Right atrium auricular region (tissue), 2 donors: ENCODE measurements around the gene HES5. TPM values are rescaled to one million over a fixed set of nuclear protein-coding genes. Genes with fewer than 3 reads are reported as not detected.

Source experiments
- DNase-seq: peaks from one replicate; pipeline ENCODE4 v3.0.0-alpha.2; 2019; ENCODE audit warnings: low spot score
- H3K27ac ChIP-seq, 2 donors: fragments of 200-600 bp; sonication (generic); 1 replicate in 1 of 2; 2 replicates in 1 of 2; pipeline ENCODE4 v1.5.1; 2016 to 2019
- H3K27me3 ChIP-seq, 2 donors: fragments of 200-600 bp; sonication (generic); one replicate each; pipeline versions ENCODE4 v1.5.1 to v1.6.0; 2017 to 2019
- H3K36me3 ChIP-seq: fragments of 200-600 bp; sonication (generic); one replicate; pipeline ENCODE4 v1.5.1; 2016
- H3K4me1 ChIP-seq, 2 donors: fragments of 200-600 bp; sonication (generic); one replicate each; pipeline versions ENCODE4 v1.5.1 to v1.6.0; 2017 to 2019
- H3K4me3 ChIP-seq, 2 donors: fragments of 200-600 bp; sonication (generic); 1 replicate in 1 of 2; 2 replicates in 1 of 2; pipeline ENCODE4 v1.5.1; 2017 to 2019; ENCODE audit warnings: mild to moderate bottlenecking in 1 of 2, moderate library complexity in 1 of 2
- H3K9me3 ChIP-seq, 2 donors: fragments of 200-600 bp; sonication (generic); one replicate each; pipeline ENCODE4 v1.5.1; 2019
- CTCF ChIP-seq, 2 donors: fragments of 200-600 bp; sonication (generic); IDR thresholded peaks; one replicate each; pipeline ENCODE4 v1.5.1; 2019; ENCODE audit warnings: antibody characterized with exemption in 2 of 2
- total RNA-seq, 2 donors: library from RNA; depleted of rRNA; stranded (reverse); fragments of >200 nt; gene quantifications; one replicate each; pipeline ENCODE4 v1.1.0, GENCODE V29; 2016

HES5 gene
- total RNA-seq, 2 donors from 2014 or later: not detected

DNA sequence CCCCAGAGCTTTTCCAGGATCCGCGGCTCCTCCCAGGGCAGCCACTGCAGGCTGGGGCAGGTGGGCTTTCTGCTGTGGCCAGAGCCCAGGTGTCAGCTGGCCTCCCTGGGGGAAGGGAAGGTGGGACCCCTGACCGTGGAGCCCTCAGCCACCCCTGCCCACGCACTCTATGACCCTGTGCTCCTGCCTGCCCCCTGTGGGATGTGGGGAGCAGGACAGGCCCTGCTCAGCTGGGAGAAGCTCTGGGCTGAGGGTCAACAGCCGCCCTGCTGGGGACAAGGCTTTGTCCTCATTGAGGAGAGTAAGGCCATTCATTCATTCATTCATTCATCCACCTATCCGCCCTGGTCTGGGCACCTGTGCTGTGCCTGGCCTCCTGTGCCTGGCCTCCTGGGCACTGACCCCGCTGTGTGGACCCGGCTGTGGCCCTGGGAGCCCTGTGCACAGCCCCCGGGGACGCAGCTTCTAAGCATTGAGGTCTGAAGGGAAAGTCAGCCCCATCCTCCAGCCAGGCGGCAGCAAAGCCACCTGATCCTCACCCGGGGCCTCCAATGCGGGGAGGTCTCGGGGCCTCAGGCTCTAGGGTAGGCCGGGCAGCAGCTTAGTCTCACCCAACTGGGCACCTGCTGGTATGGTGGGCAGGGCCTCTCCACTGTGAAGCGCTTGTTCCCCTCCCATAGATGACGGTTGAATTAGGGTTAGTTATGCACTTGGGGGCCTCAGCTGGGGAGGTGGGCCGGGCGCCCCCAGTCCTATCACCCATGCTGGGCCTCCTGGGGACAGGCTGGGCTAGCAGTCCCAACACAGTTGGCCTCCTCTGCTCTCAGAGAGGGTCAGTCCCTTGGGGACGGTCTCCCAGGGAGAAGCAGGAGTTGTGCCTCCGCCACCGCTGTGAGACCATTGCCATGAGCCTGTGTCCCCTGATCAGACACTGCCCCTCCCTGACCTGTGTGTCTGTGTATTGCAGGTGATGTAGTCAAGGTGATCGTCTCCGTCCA is 32.1 kb upstream of the HES5 start:
- peak in 1 of 2 donors; percentile 36 for TF ChIP-seq CTCF (IDR thresholded peaks at IDR 0.05)
- Histone ChIP-seq H3K27me3 (no peaks in the 10 kb centered on the region), H3K4me1 (peaks cover 0 to 14% of the 10 kb centered on the region in 2 donors), H3K4me3 (no peak overlapping the region), H3K9me3 (no peaks in the 10 kb centered on the region), H3K36me3 (peaks cover 6% of the 10 kb centered on the region), H3K27ac (no peak overlapping the region)
- DNase-seq: no peak

DNA sequence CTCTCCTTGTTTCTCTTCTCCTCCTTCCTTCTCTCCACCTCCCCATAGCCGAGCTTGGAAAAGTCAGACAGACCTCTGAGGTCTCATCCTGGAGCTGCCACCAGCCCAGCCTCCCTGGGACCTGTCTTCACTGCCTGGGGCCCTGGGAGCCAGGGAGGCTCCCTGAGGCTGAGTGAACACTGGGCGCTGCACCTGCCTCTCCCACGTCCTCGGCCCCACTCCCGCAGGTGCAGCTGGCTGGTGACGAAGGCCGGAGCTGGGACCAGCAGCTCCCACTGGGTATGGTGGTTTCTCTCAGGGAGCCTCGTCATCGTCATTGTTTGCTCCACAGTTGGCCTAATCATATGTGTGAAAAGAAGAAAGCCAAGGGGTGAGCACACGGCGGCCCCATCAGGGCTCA is 31.4 kb upstream of the HES5 start:
- peaks cover 6% of the 10 kb centered on the region for H3K36me3 ChIP-seq
- DNase-seq: no peak
- no peak overlapping the region for H3K4me3 ChIP-seq
- H3K27me3 ChIP-seq: no peaks in the 10 kb centered on the region
- H3K9me3 ChIP-seq: no peaks in the 10 kb centered on the region
- H3K27ac ChIP-seq: no peak overlapping the region
- peaks cover 0 to 20% of the 10 kb centered on the region in 2 donors for H3K4me1 ChIP-seq
- no peak for TF ChIP-seq CTCF (IDR thresholded peaks at IDR 0.05)

DNA sequence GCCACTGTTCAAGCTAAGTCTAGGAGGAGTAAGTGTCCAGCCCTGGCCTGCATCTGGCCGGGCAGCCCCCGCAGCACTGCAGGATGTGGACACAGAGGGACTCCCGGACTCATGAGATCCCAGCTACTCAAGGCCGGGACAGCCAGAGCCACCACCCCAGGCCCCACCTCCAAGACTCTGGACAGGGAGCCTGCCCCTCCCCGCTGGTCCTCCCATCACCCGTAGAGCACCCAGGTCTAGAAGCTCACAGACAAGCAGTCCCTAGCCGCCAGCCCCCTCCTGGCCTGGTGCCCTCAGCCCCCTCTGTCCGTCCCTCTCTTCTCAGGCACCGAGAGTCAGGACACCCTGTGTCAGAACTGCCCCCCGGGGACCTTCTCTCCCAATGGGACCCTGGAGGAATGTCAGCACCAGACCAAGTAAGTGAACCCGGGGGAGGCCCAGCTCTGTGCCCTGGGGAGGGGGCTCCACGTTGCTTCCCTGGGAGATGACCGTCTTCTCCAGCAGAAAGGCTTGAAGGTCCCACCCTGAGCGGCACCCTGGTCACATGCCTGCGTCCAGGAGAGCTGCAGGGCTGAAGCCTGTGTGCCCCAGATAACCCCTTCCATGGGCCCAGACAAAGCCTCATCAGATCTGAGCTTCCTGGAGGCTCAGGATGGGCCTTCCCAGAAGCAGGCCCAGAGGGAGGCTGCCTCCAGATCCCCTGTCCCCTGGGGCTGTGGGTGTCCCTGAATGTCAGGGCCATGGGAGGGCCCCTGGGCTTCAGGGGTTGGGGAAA is 30.4 kb upstream of the HES5 start:
- H3K4me1 ChIP-seq: peaks cover 0 to 25% of the 10 kb centered on the region in 2 donors
- H3K36me3 ChIP-seq: peaks cover 6% of the 10 kb centered on the region

GRCh38 chr1:2559509-2560298 is 29.6 kb upstream of the HES5 start:
- no peak overlapping the region for H3K27ac ChIP-seq
- no peak for TF ChIP-seq CTCF (IDR thresholded peaks at IDR 0.05)
- no peak overlapping the region for H3K4me3 ChIP-seq
- no peaks in the 10 kb centered on the region for H3K9me3 ChIP-seq
- H3K4me1 ChIP-seq: peaks cover 0 to 33% of the 10 kb centered on the region in 2 donors
- H3K36me3 ChIP-seq: peaks cover 6% of the 10 kb centered on the region
- DNase-seq: no peak
- no peaks in the 10 kb centered on the region for H3K27me3 ChIP-seq

More for the DNA sequence above, 30.4 kb upstream of the HES5 start:
- H3K4me3 ChIP-seq: no peak overlapping the region
- TF ChIP-seq CTCF (IDR thresholded peaks at IDR 0.05): no peak
- no peaks in the 10 kb centered on the region for H3K27me3 ChIP-seq
- no peak for DNase-seq
- H3K9me3 ChIP-seq: no peaks in the 10 kb centered on the region
- H3K27ac ChIP-seq: no peak overlapping the region

- DNase-seq: no peak
- Histone ChIP-seq H3K4me1 (peaks cover 0 to 34% of the 10 kb centered on the region in 2 donors), H3K9me3 (no peaks in the 10 kb centered on the region), H3K27ac (no peak overlapping the region), H3K4me3 (no peak overlapping the region), H3K36me3 (peaks cover 6% of the 10 kb centered on the region), H3K27me3 (no peaks in the 10 kb centered on the region)
- no peak for TF ChIP-seq CTCF (IDR thresholded peaks at IDR 0.05)
Measured at GRCh38 chr1:2558861-2559260, 28.8 kb upstream of the HES5 start.
